Esophagus squamous epithelium (tissue), 5 donors: ENCODE results near the gene IZUMO1. TPM values are rescaled to one million over a fixed set of nuclear protein-coding genes. Genes with fewer than 3 reads are reported as not detected.

Experiments
- DNase-seq: peaks from one replicate; lab custom pipeline; 2025; lab: John Stamatoyannopoulos, UW
- H3K27ac ChIP-seq, 4 donors: fragments of 200-600 bp; sonication (generic); one replicate each; pipeline ENCODE4 v1.5.1; 2016 to 2019; ENCODE audit warnings: mild to moderate bottlenecking in 1 of 4
- H3K27me3 ChIP-seq, 4 donors: fragments of 200-600 bp; sonication (generic); 1 replicate in 3 of 4; 2 replicates in 1 of 4; pipeline versions ENCODE4 v1.5.1 to v1.6.0; 2017 to 2021; ENCODE audit warnings: antibody characterized with exemption in 1 of 4
- H3K36me3 ChIP-seq, 3 donors: fragments of 200-600 bp; sonication (generic); one replicate each; pipeline ENCODE4 v1.5.1; 2016 to 2019
- H3K4me1 ChIP-seq, 3 donors: fragments of 200-600 bp; sonication (generic); one replicate each; pipeline ENCODE4 v1.5.1; 2017 to 2019
- H3K4me3 ChIP-seq, 4 donors: fragments of 200-600 bp; sonication (generic); 1 replicate in 3 of 4; 2 replicates in 1 of 4; pipeline ENCODE4 v1.5.1; 2016 to 2019; ENCODE audit warnings: mild to moderate bottlenecking in 2 of 4, moderate library complexity in 1 of 4
- H3K9me3 ChIP-seq, 3 donors: fragments of 200-600 bp; sonication (generic); one replicate each; pipeline ENCODE4 v1.5.1; 2016 to 2019
- CTCF ChIP-seq, 6 experiments: fragments of 450-650 bp in 4 of 6; fragments of 200-600 bp in 2 of 6; sonication (generic) in 2 of 6; IDR thresholded peaks; one replicate each; pipeline ENCODE4 v1.5.1; 2016 to 2019; ENCODE audit warnings: antibody characterized with exemption in 6 of 6, mild to moderate bottlenecking in 4 of 6, moderate library complexity in 4 of 6
- POLR2A ChIP-seq, 4 donors: fragments of 450-650 bp; IDR thresholded peaks; one replicate each; pipeline ENCODE4 v1.6.1; 2017; ENCODE audit warnings: antibody characterized with exemption in 4 of 4, mild to moderate bottlenecking in 4 of 4, moderate library complexity in 3 of 4
- WGBS, 2 donors: methylation state at CpG; one replicate each; pipeline ENCODE4 v1.1.5; 2018; 5-methylcytosine and 5-hydroxymethylcytosine counted together
- intact Hi-C: fragments of 100-400 bp; cut with DNase I; formaldehyde crosslinking; loops from one replicate; pipeline ENCODE4 v1.15.0; 2022
- total RNA-seq, 4 donors: library from RNA; depleted of rRNA; stranded (reverse); fragments of >200 nt; gene quantifications; one replicate each; pipeline ENCODE4 v1.1.0, GENCODE V29; 2016
- donor health status: DM: yes; HTN: yes; CAD: no.

Gene IZUMO1
- total RNA-seq, 4 donors from 2014 or later, result 2.3 to 56.0 (median 5.0) TPM; not detected in 1

DNA sequence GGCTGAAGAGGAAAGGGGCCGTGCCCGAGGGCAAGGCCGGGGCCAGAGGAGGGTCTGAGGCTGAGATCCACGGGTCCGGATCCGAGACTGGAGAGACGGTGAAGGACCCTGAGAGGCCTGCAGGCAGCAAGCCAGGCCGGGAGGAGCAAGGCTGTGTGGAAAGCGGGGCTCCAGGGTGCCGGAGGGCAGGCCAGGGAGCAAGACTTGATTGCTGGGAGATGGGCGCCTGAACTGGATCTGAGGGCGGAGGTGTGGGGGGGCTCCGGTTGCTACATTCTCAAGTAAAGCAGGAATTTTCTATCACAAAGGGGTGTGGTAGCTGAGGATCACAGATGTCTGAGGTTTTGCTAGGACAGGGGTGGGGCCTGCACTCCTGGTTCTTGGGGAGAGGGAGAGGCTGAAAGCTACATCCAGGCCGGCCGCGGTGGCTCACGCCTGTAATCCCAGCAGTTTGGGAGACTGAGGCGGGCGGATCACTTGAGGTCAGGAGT lies 31.0 kb downstream of the IZUMO1 start:
- H3K4me3 ChIP-seq, result peak overlapping the region in 3 of 4 donors; percentile 43 to 85 (median 53)
- no peak for DNase-seq
- H3K9me3 ChIP-seq, result no peaks in the 10 kb centered on the region
- H3K27me3 ChIP-seq, result no peaks in the 10 kb centered on the region
- no peak for TF ChIP-seq CTCF (IDR thresholded peaks at IDR 0.05)
- no peak for TF ChIP-seq POLR2A (IDR thresholded peaks at IDR 0.05)
- H3K36me3 ChIP-seq, result no peaks in the 10 kb centered on the region
- intact Hi-C loops, result no loop called here
- 27 to 49% methylated on average over 11 to 19 of the region's 19 CpGs for WGBS, 2 donors
- H3K4me1 ChIP-seq, result peaks cover 33 to 72% (median 48%) of the 10 kb centered on the region in 3 donors
- peak overlapping the region; percentile 82 to 93 (median 91) for H3K27ac ChIP-seq

DNA sequence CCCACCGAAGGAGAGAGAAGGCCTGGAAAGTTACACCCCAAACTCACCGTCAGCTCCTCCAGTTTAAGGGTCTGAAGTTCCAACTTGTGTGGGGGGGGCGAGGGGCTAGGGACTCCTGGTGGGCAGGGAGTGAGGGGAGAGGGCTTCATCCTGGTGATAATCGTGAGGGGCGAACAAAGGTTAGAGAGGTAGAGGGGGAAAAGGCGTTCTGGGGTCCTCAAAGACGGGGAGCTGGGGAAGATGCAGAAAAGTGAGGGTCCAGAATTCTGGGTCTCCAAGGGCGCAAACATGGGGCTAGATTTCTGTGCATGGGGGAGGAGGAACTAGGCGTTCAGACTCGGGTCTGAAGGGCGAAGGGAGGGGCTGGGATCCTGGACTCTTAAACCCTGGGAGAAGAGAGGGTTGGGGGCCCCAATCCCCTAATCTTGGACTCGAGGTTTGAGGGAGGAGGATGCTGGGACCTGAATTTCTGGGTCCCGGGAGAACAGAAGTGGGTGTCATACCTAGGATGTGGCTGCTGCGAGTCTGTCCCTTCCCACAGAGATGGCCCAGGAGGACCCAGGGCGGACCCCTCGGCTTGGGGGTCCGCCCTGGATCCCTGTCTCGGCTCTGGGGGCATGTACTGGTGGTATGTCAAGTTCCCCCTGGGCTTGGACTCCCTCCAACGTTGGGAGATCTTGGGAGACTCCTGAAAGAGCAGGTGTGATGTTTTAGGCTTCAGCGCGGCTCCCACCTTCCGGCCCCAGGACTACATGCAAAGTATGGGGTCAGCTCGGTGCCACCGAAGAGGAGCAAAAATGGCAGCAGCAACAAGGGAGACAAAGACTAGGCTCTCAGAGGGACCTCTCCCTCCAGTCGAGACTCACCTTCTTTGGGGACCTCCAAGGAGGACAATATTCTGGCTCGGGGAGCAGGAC lies 31.7 kb downstream of the IZUMO1 start:
- WGBS, 2 donors, result 31 to 40% methylated on average over 18 to 24 of the region's 26 CpGs
- TF ChIP-seq POLR2A (IDR thresholded peaks at IDR 0.05) (no peak), CTCF (IDR thresholded peaks at IDR 0.05) (no peak)
- Histone ChIP-seq H3K9me3 (no peaks in the 10 kb centered on the region), H3K27ac (peak overlapping the region; percentile 82 to 93 (median 91)), H3K36me3 (no peaks in the 10 kb centered on the region), H3K4me1 (peaks cover 33 to 67% (median 43%) of the 10 kb centered on the region in 3 donors), H3K4me3 (peak overlapping the region; percentile 38 to 85 (median 48)), H3K27me3 (no peaks in the 10 kb centered on the region)
- DNase-seq, result no peak
- intact Hi-C loops, result no loop called here

GRCh38 chr19:48713864-48714755 lies 32.6 kb downstream of the IZUMO1 start:
- no peaks in the 10 kb centered on the region for H3K9me3 ChIP-seq
- peak overlapping the region; percentile 38 to 85 (median 61) for H3K4me3 ChIP-seq
- TF ChIP-seq POLR2A (IDR thresholded peaks at IDR 0.05) (peak in 3 of 4 donors; percentile 51 to 78 (median 77)), CTCF (IDR thresholded peaks at IDR 0.05) (peak in 2 of 6 experiments; percentile 2 to 32)
- H3K36me3 ChIP-seq, result no peaks in the 10 kb centered on the region
- DNase-seq, result peak; percentile 94
- WGBS, 2 donors, result 0% methylated on average over 18 to 24 of the region's 67 CpGs
- intact Hi-C loops, result no loop called here
- peaks cover 33 to 58% (median 42%) of the 10 kb centered on the region in 3 donors for H3K4me1 ChIP-seq
- H3K27ac ChIP-seq, result peak overlapping the region; percentile 82 to 93 (median 91)
- no peaks in the 10 kb centered on the region for H3K27me3 ChIP-seq

GRCh38 chr19:48713041-48713863 lies 33.5 kb downstream of the IZUMO1 start:
- H3K27me3 ChIP-seq, result no peaks in the 10 kb centered on the region
- H3K36me3 ChIP-seq, result no peaks in the 10 kb centered on the region
- peak overlapping the region; percentile 64 to 91 (median 87) for H3K27ac ChIP-seq
- peaks cover 33 to 49% (median 37%) of the 10 kb centered on the region in 3 donors for H3K4me1 ChIP-seq
- peak in 4 of 6 experiments; percentile 1 to 33 (median 14) for TF ChIP-seq CTCF (IDR thresholded peaks at IDR 0.05)
- no peak for TF ChIP-seq POLR2A (IDR thresholded peaks at IDR 0.05)
- DNase-seq, result no peak
- WGBS, 2 donors, result 13 to 18% methylated on average over 16 to 21 of the region's 25 CpGs
- H3K4me3 ChIP-seq, result peak overlapping the region; percentile 38 to 85 (median 61)
- H3K9me3 ChIP-seq, result no peaks in the 10 kb centered on the region
- intact Hi-C loops, result no loop called here
